A549 (cell line): Measurements from ENCODE around the gene MYH8. TPM values are rescaled to one million over a fixed set of nuclear protein-coding genes. Genes with fewer than 3 reads are reported as not detected.

Source experiments
- ATAC-seq, 2 experiments: fragments of 200-7000 bp in 1 of 2; fragments of >200 bp in 1 of 2; cut with Nextera tagmentation in 1 of 2; cut with Tn5 transposase in 1 of 2; 3 replicates each; pipeline versions ENCODE4 v1.8.0 to v1.9.1; 2018 to 2020; ENCODE audit warnings: mild to moderate bottlenecking in 1 of 2, moderate library complexity in 1 of 2
- CTCF ChIA-PET: fragments of 300-600 bp; sonication (Branson Sonifier 250); formaldehyde crosslinking; extraction: SDS; loops from one replicate; lab custom pipeline; 2021; ENCODE audit warnings: antibody characterized with exemption, inconsistent platforms; lab: Yijun Ruan, JAX
- POLR2A ChIA-PET: fragments of 350-600 bp; formaldehyde crosslinking; extraction: SDS; loops from one replicate; lab custom pipeline; 2021; ENCODE audit warnings: antibody characterized with exemption, inconsistent platforms; lab: Yijun Ruan, JAX
- DNase-seq, 2 experiments: peaks; one replicate each; pipeline versions ENCODE4 v3.0.0 to v3.0.0-alpha.2; 2011 to 2016; ENCODE audit warnings: low read depth in 1 of 2, low spot score in 1 of 2
- FAIRE-seq: peaks from 2 replicates; lab custom pipeline; 2011; peaks lifted over from hg19 to GRCh38; lab: Jason Lieb, UNC
- H3K27ac ChIP-seq, 2 experiments: fragments of >200 bp; sonication (Bioruptor Twin); formaldehyde crosslinking; 3 replicates each; pipeline ENCODE4 v1.5.1; 2016 to 2017
- H3K4me1 ChIP-seq: fragments of >200 bp; sonication (Bioruptor Twin); formaldehyde crosslinking; 3 replicates; pipeline ENCODE4 v1.6.1; 2016
- H3K4me2 ChIP-seq: fragments of >200 bp; sonication (Bioruptor Twin); formaldehyde crosslinking; 3 replicates; pipeline ENCODE4 v1.6.1; 2016
- H3K4me3 ChIP-seq: fragments of >200 bp; sonication (Bioruptor Twin); formaldehyde crosslinking; 3 replicates; pipeline ENCODE4 v1.5.1; 2016
- H3K9me3 ChIP-seq: fragments of >200 bp; sonication (Bioruptor Twin); formaldehyde crosslinking; 3 replicates; pipeline ENCODE4 v1.6.1; 2016
- ATOH8 ChIP-seq: fragments of 250-450 bp; sonication (Bioruptor Pico); IDR thresholded peaks from 2 replicates; pipeline ENCODE4 v1.5.0; 2020; ENCODE audit warnings: low read depth, mild to moderate bottlenecking, moderate library complexity
- BCL3 ChIP-seq: fragments of >200 bp; sonication (Bioruptor Twin); formaldehyde crosslinking; IDR thresholded peaks from 3 replicates; pipeline ENCODE4 v1.6.1; 2016
- BHLHE40 ChIP-seq: IDR thresholded peaks from 2 replicates; pipeline ENCODE4 v1.6.1; 2012; ENCODE audit warnings: low read depth, low read length, inconsistent platforms
- CBX8 ChIP-seq: fragments of 200-600 bp; sonication (generic); IDR thresholded peaks from 2 replicates; pipeline ENCODE4 v1.6.1; 2016
- CHD2 ChIP-seq: fragments of 150-350 bp; IDR thresholded peaks from 2 replicates; pipeline ENCODE4 v1.6.1; 2014; ENCODE audit warnings: low read length; ENCODE audit not compliant: partially characterized antibody
- ESRRA ChIP-seq: fragments of 150-350 bp; IDR thresholded peaks from 2 replicates; pipeline ENCODE4 v1.6.1; 2014; ENCODE audit warnings: mild to moderate bottlenecking, low read length, borderline replicate concordance
- FOSL2 ChIP-seq, 2 experiments: fragments of 450-650 bp in 1 of 2; fragments of >200 bp in 1 of 2; sonication (Bioruptor Twin) in 1 of 2; formaldehyde crosslinking; IDR thresholded peaks; 2 replicates each; pipeline versions ENCODE4 v1.5.0 to v1.6.1; 2016 to 2020; ENCODE audit warnings: mild to moderate bottlenecking in 1 of 2, moderate library complexity in 1 of 2
- FOXS1 ChIP-seq: fragments of 250-450 bp; sonication (Bioruptor Pico); IDR thresholded peaks from 2 replicates; pipeline ENCODE4 v1.5.0; 2020; ENCODE audit warnings: mild to moderate bottlenecking, moderate library complexity
- KDM1A ChIP-seq: fragments of 200-600 bp; sonication (generic); IDR thresholded peaks from 2 replicates; pipeline ENCODE4 v1.6.1; 2016; ENCODE audit warnings: low read depth, mild to moderate bottlenecking
- KDM5A ChIP-seq: fragments of 200-600 bp; sonication (generic); IDR thresholded peaks from 2 replicates; pipeline ENCODE4 v1.6.1; 2016; ENCODE audit warnings: antibody characterized with exemption, mild to moderate bottlenecking
- MAFK ChIP-seq: fragments of 450-650 bp; IDR thresholded peaks from 2 replicates; pipeline ENCODE4 v1.6.1; 2014; ENCODE audit not compliant: partially characterized antibody
- MAZ ChIP-seq: fragments of 150-350 bp; IDR thresholded peaks from 2 replicates; pipeline ENCODE4 v1.6.1; 2014; ENCODE audit warnings: antibody characterized with exemption, low read depth, low read length, borderline replicate concordance
- MYC ChIP-seq: IDR thresholded peaks from 2 replicates; pipeline ENCODE4 v1.6.1; 2012; ENCODE audit warnings: mild to moderate bottlenecking, inconsistent platforms, low read length, improper control_type of control experiment, borderline replicate concordance
- POLR2A ChIP-seq: IDR thresholded peaks from 2 replicates; pipeline ENCODE4 v1.6.1; 2012; ENCODE audit warnings: mild to moderate bottlenecking, low read length
- RAD21 ChIP-seq, 2 experiments: fragments of >200 bp in 1 of 2; sonication (Bioruptor Twin) in 1 of 2; formaldehyde crosslinking in 1 of 2; IDR thresholded peaks in 1 of 2; conservative IDR thresholded peaks in 1 of 2; 2 replicates in 1 of 2; 3 replicates in 1 of 2; pipeline ENCODE4 v1.6.1; 2012 to 2018; ENCODE audit warnings: inconsistent platforms in 1 of 2
- REST ChIP-seq: fragments of 200-600 bp; sonication (generic); IDR thresholded peaks from 2 replicates; pipeline ENCODE4 v1.6.1; 2016; ENCODE audit warnings: antibody characterized with exemption, mild to moderate bottlenecking, moderate library complexity
- RNF2 ChIP-seq: fragments of 200-600 bp; sonication (generic); IDR thresholded peaks from 2 replicates; pipeline ENCODE4 v1.6.1; 2016; ENCODE audit warnings: low read depth, mild to moderate bottlenecking, antibody characterized with exemption, moderate library complexity, borderline replicate concordance
- TFCP2L1 ChIP-seq: fragments of 250-450 bp; sonication (Bioruptor Pico); IDR thresholded peaks from 2 replicates; pipeline ENCODE4 v1.5.0; 2021; ENCODE audit warnings: mild to moderate bottlenecking
- ZSCAN20 ChIP-seq: fragments of 250-450 bp; sonication (Bioruptor Pico); IDR thresholded peaks from 2 replicates; pipeline ENCODE4 v1.8.0; 2022; ENCODE audit warnings: mild to moderate bottlenecking, moderate library complexity
- WGBS: methylation state at CpG from one replicate; pipeline ENCODE4 v1.1.6; 2017; ENCODE audit errors: missing lambda C conversion rate; 5-methylcytosine and 5-hydroxymethylcytosine counted together
- polyA plus RNA-seq, 4 experiments: library from polyadenylated mRNA; depleted of rRNA in 3 of 4; stranded (reverse); fragments of >200 nt; fragmentation: RNase III in 1 of 4; extraction: RNeasy Plus Mini Kit Qiagen cat#74134 plus additional on column Dnase treatment in 1 of 4; gene quantifications; 2 replicates in 3 of 4; 3 replicates in 1 of 4; pipeline ENCODE4 v1.2.3, GENCODE V29; 2011 to 2017
- TF ChIP-seq, protein P1 (sequence below): IDR thresholded peaks from 2 replicates; pipeline ENCODE4 v1.6.1; 2012
- TF ChIP-seq, protein P2 (sequence below): fragments of 450-650 bp; IDR thresholded peaks from 2 replicates; pipeline ENCODE4 v1.6.1; 2014; ENCODE audit warnings: antibody characterized with exemption

The MYH8 gene
- polyA plus RNA-seq, 2 of the 4 experiments (the other 2 are of a cell fraction): not detected

DNA sequence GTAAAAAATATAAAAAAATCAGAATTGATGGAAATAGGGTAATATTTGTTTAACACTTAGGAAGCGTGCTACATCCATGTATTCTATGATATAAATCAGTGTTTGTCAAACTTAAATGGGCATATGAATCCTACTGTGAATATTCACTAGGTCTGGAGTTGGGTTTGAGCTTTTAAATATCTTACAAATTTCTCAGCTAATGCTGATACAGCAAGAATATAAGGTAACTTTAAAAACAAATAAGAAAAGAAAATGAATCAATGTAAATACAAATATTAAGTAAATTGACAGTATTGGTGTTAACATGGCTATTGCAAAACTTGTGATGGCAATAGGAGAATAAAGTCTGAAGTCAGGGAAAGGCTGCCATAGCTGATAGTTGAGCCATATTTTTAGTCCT lies 52.5 kb downstream of the MYH8 start:
- no peak for FAIRE-seq
- 5% methylated on average over 1 of the region's 1 CpG for WGBS

DNA sequence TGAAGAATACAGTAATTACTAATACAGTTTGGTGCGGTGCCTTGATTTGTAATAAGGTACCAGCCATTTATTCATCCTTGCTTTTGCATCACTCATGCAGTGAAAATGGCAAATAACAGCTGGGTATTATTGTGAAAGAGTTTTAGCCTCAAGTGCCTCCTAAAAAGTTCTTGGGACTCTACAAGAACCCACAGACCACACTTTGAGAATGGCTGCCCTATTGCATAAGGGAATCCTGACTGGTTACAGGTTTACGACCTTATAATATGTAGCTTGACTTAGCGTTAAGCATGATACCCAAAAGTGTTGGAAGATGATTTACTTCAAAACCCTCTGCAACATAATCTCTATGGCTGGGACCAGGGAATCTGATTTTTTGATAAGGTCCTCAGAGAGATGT lies 53.2 kb downstream of the MYH8 start:
- DNase-seq (no peak), ATAC-seq (no peak), FAIRE-seq (no peak)
- Histone ChIP-seq H3K4me2 (no peak overlapping the region), H3K9me3 (no peaks in the 10 kb centered on the region), H3K4me3 (no peak overlapping the region), H3K27ac (no peak overlapping the region), H3K4me1 (no peaks in the 10 kb centered on the region)
- ChIA-PET POLR2A (no interaction called here), CTCF (interaction anchor here (1.8 kb wide), 1 partner anchor 249 kb away, joined by 9 read pairs; no protein-coding TSS in a partner anchor)
- 57% methylated on average over 3 of the region's 3 CpGs for WGBS
- TF ChIP-seq RNF2: no peak
- no peak for TF ChIP-seq ZSCAN20 (CRISPR knock-in tag)
- no peak for TF ChIP-seq MYC
- TF ChIP-seq BCL3: no peak
- TF ChIP-seq POLR2A: no peak
- no peak for TF ChIP-seq MAZ
- TF ChIP-seq, protein P1, sequence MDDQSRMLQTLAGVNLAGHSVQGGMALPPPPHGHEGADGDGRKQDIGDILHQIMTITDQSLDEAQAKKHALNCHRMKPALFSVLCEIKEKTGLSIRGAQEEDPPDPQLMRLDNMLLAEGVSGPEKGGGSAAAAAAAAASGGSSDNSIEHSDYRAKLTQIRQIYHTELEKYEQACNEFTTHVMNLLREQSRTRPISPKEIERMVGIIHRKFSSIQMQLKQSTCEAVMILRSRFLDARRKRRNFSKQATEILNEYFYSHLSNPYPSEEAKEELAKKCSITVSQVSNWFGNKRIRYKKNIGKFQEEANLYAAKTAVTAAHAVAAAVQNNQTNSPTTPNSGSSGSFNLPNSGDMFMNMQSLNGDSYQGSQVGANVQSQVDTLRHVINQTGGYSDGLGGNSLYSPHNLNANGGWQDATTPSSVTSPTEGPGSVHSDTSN: no peak
- no peak for TF ChIP-seq FOXS1 (CRISPR knock-in tag)
- TF ChIP-seq BHLHE40: no peak

More for the DNA sequence above, 52.5 kb downstream of the MYH8 start:
- ChIA-PET CTCF (interaction anchor here (1.8 kb wide), 1 partner anchor 249 kb away, joined by 9 read pairs; no protein-coding TSS in a partner anchor), POLR2A (no interaction called here)
- Histone ChIP-seq H3K4me2 (no peak overlapping the region), H3K9me3 (no peaks in the 10 kb centered on the region), H3K4me1 (no peaks in the 10 kb centered on the region), H3K27ac (no peak overlapping the region), H3K4me3 (no peak overlapping the region)
- DNase-seq (no peak), ATAC-seq (no peak)
- TF ChIP-seq KDM1A (no peak), MAFK (peak; percentile 81)

DNA sequence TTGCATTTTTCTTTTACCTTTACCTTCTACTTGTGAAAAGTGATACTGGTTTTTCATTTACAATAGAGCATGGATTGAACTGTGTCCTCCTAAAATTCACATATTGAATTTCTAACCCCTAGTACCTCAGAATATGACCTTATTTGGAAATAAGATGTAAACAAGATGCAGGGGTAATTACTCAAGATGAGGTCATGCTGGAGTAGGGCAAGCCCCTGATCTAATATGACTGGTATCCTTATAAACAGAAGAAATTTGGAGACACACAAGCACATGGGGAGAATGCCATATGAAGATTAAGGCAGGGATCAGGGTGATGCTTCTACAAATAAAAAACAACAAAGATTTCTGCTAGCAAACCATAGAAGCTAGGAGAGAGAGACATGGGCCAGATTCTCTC lies 61.2 kb downstream of the MYH8 start:
- ChIA-PET POLR2A (no interaction called here), CTCF (interaction anchor here (0.8 to 1.0 kb wide), 2 partner anchors 33 to 255 kb away, joined by 3 read pairs; no protein-coding TSS in a partner anchor)
- H3K27ac ChIP-seq: no peak overlapping the region
- FAIRE-seq: no peak
- H3K4me2 ChIP-seq: no peak overlapping the region
- H3K4me1 ChIP-seq: no peaks in the 10 kb centered on the region
- TF ChIP-seq CHD2 (no peak), REST (no peak), KDM5A (no peak), FOSL2 (IDR thresholded peaks at IDR 0.05) (no peak), FOSL2 (CRISPR knock-in tag; IDR thresholded peaks at IDR 0.05) (no peak), ESRRA (no peak), TFCP2L1 (no peak), RAD21 (conservative IDR thresholded peaks at IDR 0.05 in 1 of 2, IDR thresholded peaks at IDR 0.05 in 1 of 2) (no peak), CBX8 (no peak), ATOH8 (CRISPR knock-in tag) (no peak)
- TF ChIP-seq, protein P2, sequence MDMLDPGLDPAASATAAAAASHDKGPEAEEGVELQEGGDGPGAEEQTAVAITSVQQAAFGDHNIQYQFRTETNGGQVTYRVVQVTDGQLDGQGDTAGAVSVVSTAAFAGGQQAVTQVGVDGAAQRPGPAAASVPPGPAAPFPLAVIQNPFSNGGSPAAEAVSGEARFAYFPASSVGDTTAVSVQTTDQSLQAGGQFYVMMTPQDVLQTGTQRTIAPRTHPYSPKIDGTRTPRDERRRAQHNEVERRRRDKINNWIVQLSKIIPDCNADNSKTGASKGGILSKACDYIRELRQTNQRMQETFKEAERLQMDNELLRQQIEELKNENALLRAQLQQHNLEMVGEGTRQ: no peak
- ATAC-seq: no peak
- H3K9me3 ChIP-seq: no peaks in the 10 kb centered on the region
- DNase-seq: no peak
- H3K4me3 ChIP-seq: no peak overlapping the region
